HG03354 (cell line): ENCODE measurements around the gene PLEKHM3.

Source experiments
- ATAC-seq: cut with Tn5 transposase; IDR thresholded peaks from one replicate; pipeline ENCODE4 v1.9.1; 2021; ENCODE audit warnings: mild to moderate bottlenecking; ENCODE audit not compliant: unreplicated experiment, poor library complexity, severe bottlenecking

Gene PLEKHM3

DNA sequence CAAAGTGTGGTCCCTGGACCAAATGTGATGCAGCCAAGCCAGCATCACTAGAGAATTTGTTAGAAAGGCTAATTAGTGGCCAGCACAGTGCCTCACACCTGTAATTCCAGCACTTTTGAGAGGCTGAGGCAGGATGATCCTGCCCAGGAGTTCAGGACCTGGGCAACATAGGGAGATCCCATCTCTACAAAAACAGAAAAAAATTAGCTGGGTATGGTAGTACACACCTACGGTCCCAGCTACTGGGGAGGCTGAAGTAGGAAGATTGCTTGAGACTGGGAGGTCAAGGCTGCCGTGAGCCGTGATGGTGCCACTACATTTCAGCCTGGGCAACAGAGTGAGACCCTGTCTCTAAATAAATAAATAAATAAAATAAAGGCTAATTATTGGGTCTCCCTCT lies 185.8 kb downstream of the PLEKHM3 start:
- no peak for ATAC-seq

DNA sequence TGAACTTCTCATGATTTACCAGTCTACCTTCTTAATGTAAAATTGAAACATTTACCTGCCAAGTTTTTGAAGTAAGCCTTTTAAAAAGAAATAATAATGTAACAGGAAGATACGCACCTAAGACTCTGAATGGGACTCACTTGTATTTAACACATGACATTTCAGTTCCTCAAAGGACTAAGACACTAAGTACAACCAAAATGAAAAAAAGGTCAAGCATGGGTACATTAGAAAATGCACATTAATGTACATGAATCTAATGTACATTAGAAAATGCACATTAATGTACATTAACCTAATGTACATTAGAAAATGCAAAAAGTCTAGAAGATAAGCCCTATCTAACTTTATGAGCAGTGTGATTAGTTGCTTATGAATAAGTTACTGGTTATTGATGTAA lies 186.3 kb downstream of the PLEKHM3 start:
- ATAC-seq: no peak

DNA sequence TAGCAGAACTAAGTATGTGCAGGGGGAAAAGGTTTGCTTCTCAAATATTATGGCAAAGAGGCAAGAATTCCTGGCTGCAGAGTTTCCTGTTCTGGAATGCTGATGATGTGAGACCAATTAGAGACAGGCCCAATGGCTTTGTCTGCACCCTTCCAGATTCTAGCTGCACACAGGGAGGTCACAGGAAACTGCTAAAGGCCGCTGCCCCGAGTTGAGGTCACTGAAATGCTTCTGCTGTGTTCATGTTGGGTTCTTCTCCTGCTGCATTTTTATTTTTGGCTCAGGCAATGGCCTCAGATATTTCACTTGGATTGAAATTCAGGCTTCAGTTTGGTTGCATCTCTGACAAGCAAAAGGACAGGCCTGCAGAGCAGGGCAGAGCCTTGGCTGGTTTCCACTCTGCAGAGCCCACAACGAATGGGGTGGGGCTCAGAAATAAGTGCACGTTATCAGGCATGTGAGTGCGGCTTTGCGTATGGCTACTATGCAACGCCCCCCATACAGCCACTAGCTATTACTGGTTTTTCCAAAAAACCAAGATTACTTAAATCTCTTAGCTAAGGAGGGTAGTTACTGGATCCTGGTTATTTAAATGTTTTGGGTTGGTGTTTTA lies 188.7 kb downstream of the PLEKHM3 start:
- ATAC-seq: no peak

DNA sequence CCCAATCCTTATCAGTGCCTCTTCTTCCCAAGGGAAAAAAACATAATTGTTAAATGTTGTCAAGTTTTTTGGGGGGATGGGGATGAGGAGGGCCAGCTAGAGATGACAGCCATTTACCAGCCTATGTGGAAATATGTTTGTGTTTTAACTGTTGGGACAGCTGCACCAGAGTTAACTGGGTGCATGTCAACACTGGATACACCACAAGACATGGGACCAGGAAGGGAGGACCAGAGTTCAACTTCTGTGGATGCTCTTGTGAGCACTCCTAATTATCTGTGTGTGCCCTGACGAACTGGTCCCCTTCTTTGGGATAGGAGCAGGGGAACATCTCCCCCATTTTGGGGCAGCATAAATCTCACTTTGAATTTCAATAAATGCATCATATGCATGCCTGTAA lies 189.5 kb downstream of the PLEKHM3 start:
- ATAC-seq: no peak

DNA sequence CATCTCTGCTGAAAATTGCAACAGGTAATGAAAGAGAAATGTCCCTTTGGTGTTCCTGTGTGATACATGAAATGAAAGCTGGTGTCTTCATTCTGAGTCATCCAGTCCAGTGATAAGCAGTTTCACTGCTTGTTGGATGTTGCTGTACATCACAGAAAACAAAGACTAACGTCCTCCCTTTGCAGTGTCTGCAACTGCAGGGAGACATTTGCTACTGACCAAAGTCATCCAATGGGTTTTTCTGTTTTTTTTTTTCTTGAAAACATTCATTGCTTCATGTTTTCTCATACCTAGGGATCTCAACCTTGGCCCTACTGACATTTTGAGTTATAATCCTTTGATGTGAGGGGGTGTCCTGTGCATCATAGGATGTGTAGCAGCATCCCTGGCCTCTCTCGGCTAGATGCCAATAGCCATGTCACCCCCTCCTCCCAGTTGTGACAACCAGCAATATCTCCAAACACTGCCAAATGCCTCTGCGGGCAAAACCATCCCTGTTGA lies 192.0 kb downstream of the PLEKHM3 start:
- peak; percentile 99 for ATAC-seq

DNA sequence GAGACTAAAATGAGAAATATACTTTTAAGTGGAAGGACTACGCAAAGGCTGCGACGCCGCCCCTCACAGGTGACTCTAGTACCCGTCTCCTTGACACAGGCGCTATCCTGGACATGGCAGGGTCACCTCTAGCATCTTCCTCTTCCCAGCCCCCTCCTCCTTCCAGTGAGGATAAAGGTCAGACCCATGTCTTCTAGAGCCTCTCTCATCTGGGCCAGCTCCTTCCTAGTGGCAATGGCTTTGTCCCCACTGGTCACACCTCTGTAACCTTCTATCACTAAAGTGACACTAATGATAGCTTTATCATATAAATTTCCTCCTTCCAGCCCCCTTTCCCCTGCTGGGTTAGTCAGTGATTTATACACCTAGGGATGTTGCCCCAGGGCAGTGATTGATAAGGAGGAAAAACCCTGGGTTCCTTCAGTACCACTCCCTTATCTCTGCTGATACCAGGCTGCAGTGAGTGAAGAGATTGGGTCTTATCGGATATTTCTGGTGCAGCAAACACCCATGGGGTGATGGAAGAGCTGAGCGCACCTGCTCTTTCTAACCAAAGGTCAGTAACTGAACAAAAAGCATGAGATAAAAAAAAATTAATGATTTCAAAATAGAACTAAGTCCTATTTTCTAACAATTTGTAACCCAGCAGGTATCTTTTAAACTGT lies 193.6 kb downstream of the PLEKHM3 start:
- no peak for ATAC-seq

DNA sequence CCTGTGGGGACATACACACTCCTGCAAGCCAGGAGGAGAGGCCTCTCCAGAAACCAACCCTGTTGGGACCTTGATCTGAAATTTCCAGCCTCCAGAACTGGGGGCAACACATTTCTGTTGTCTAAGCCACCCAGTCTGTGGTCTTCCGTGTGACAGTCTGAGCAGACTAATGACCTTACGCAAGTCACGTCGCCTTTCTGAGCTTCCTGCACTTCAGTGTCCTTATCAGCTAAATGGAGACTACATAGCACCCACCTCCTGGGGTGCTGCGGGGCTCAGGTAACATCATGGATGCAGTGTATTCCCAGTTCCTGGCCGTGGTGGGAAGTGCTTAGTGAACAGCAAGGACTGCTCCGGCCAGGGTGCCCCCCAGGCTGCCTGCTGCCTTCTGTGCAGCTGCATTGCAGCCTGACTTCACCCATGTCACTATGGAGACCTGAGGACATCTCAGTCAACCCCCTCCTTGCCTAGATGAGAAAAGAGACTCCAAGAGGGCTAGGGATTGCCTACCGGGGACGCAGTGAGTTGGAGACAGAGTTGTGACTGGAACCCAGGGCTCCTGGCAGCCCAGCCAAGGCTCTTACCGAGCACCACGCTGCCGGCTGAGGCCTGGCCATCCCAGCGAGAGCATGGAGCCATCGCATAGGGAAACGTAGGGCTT lies 194.4 kb downstream of the PLEKHM3 start:
- ATAC-seq: no peak

DNA sequence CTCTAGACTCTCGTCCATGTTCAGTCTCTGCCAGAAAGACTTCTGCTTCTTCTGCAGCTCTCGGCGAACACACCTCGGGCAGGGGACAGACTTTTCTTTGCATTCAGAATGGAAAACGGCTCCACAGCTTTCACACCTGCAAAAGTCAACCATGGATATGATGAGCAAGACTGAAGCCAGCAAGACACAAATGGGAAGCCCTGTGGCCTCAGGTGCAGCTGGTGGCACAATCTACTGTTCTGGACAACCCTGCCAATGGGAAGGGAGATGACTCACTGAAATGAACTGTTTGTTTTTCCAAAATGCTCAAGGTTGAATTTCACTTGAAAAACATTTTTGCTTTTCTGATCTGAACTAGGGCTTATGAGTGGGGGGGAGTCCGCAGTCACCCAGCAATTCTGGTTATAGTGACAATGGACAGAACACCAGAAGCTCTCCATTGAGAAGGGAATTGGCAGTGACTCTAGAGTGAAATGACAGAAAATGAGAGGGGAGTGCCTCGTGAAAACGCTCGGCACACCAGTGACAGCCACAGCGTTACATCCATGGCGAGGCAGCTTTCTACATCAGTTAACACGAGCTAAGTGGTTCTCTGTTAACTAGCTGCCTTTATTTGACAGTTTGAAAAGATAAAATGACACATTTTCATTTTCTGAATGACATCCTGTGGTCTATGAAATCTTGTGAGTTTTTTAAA lies 196.8 kb downstream of the PLEKHM3 start:
- no peak for ATAC-seq

DNA sequence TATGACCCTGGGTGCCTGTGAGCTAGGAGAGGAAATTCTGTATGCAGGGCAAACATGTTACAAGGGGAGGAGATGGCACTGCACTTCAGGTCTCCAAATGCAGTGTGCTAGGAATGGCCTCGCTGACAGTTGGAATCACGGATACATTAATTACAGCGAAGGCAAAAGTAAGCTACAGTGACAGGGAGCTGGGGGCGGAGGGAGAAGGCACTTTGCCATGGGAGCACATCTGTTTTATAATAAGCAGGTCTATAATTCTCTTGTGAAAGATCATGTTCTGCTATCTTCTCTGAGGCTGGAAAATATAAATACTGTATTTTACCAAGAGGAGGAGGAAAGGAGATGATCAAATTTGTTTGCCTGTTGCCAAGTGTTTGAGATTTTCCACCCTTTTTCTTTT lies 199.3 kb downstream of the PLEKHM3 start:
- no peak for ATAC-seq

DNA sequence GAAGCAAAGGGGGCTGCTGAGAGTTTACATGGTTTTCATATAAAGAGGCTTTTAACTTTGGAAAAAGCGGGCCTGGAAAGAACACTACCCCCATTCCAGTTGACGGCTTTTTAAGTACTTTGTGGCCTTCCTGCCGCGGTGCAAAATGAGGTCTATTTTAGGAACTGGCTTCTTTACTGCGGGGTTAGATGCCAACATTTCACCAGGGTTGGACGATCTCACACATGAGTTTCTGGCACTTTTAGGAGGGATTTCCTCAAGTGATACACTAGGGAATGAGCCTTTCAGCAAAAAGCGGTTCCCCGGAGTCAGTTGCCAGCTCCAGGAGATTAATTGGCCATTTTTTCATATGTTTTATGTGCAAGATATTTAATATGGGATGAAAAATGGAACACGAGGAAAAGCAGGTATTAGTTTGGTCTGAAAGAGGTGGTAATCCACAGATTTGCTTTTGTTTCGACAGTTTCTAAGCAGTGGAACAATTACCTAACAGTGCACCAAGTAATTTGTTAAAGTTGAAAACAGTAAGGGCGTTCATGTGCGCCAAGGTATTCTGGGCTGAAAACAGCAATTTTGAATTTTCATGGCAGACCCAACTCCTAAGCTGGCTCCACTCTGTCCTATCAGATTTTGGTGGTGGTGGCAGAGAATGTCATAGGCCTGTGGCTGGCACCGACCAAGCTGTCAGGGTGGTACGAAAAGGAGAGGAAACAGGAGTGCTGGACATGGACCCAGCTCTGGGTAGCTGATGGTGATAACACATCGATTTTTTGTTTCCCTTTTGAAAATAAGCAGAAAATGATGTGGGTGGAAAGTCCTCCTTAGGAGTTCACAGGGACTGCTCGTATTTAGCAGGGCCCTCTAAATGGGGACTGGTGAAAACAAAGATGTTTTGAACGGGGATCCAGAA lies 200.0 kb downstream of the PLEKHM3 start:
- no peak for ATAC-seq

DNA sequence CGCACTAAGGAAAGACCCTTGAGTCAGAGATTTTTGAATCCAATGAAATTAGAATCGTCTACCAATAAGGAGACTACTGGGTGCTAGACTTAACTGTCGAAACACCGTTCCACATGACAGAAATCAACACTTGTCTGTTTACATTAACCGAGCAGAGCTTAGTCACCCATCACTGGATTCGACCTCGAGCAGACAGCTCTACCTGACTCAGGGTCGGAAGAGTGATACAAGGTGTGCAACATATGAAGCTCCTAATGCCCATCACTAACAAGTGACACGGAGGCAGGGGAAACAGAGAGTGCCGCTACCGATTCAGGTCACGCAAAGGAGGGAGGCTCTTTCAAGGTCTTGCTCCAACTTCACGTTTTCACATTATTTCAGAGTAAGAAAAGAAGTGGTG lies 201.5 kb downstream of the PLEKHM3 start:
- no peak for ATAC-seq

DNA sequence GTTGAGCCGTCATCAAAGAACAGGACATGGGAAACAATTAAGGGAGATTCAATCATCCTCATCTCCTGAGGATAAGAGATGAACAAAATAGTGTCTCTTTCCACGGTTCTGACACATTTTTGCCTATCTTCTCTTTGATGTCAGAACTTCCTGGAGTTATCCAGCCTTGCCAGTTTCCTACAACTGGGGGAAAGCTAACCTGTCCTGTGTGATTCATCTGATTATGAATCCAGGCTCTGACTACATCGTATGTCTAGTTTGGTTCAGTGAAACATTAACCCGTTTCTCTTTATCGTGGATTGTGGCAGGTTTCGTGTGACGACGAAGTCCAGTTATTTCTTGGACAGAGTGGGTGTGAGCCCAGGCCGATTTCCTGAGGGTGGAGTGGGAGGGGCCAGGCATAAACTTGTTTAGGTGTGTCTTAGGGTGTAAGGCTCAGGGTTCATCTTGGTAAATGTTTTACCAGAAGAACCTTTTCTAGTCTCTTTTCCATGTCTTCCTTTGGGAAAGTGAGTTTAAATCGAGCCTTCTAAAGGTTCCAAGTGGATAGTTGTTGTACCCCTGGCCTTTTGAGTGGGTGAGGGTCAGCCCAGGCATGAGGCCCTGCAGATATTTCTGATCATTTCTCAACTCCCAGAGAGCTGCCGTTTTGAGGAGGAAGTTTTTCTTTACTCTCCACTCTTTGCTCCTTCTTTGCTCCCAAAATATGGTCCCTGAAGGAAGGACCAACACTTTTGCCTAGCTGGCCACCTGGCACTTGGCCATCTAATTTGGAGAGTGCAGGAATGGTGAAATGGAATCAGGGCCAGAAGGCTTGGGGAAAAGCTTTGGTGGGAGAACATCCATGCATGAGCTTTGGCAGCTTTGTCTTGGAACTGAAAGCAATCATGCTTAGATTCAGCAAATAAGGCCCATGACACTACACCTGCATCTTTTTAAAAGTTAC lies 205.2 kb downstream of the PLEKHM3 start:
- ATAC-seq: no peak

DNA sequence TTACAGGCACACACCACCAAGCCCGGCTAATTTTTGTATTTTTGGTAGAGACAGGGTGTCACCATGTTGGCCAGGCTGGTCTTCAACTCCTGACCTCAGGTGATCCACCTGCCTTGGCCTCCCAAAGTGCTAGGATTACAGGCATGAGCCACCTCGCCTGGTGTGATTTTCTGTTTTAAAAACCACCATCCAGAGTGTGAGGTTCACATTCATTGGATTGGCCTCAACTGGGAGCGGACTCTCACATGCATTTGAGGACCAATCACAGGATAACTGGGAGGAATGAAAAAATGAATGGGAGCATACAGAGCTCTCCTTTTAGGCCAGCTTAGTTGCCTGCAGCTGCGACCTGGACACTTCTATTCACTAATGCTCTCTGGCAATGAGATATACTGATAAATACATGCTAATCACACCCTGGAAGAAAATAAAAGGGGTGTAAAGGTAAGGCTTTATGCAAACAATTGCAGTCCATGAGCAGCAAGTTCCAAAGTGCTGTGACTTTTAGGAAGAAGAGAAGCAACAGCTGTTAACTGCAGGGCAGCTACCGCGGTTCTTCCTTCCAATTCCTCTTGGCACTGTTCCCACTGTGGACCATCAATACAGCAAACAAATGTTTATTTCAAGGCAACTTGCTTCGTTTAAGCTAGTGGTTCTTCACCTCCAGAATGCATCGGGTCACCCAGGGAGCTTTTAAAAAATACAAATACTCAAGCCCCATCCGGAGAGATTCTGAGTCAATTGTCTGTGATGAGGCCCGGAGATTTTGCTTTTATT lies 206.1 kb downstream of the PLEKHM3 start:
- ATAC-seq: no peak

DNA sequence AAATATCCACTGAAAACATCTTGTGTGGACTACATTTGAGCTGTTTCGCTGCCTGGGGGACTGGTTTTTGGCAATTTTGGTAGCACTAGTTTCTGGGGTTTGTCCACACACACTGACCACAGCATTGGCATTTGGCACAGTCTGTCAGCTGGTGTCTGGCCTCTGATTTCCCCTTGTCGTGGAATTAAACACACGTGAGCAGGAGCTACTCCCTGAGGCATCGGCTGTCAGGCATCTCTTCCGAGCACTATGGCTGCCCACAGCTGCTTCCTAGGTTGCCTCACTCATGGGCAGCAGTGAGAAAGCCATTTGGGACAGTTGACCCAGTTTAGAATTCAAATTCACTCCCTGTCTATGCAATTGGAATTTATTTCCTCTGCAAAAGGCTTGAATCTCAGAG lies 208.8 kb downstream of the PLEKHM3 start:
- ATAC-seq: no peak

DNA sequence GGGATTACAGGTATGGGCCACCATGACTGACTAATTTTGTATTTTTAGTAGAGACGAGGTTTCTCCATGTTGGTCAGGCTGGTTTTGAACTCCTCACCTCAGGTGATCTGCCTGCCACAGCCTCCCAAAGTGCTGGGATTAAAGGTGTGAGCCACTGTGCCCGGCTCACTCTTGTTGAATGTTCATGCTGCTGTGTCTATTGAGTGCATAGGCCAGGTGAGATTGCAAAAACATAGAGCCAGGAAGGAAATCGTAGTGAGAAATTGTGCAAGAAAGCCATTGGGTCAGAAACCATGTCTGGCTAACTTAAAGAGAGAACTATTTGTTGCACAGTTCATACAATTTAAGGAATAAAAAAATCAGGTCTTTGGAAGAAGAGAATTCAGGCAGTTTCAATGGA lies 210.1 kb downstream of the PLEKHM3 start:
- no peak for ATAC-seq

DNA sequence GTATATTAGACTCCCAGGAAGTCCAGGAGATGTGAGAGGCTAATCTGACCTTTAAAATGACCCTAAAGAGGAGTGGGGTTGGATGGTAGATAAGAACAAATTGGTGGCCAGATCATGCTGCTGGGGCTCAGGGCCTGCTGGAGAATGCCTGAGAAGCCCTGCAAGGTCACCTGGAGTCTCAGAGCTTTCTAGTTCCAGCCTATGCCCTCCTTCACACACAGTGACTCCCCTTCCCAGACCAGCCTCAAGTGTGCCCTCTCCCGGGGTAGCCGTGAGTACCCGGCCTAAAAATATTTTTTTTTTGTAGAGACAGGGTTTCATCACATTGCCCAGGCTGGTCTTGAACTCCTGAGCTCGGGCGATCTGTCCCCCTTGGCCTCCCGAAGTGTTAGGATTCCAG lies 211.4 kb downstream of the PLEKHM3 start:
- no peak for ATAC-seq

DNA sequence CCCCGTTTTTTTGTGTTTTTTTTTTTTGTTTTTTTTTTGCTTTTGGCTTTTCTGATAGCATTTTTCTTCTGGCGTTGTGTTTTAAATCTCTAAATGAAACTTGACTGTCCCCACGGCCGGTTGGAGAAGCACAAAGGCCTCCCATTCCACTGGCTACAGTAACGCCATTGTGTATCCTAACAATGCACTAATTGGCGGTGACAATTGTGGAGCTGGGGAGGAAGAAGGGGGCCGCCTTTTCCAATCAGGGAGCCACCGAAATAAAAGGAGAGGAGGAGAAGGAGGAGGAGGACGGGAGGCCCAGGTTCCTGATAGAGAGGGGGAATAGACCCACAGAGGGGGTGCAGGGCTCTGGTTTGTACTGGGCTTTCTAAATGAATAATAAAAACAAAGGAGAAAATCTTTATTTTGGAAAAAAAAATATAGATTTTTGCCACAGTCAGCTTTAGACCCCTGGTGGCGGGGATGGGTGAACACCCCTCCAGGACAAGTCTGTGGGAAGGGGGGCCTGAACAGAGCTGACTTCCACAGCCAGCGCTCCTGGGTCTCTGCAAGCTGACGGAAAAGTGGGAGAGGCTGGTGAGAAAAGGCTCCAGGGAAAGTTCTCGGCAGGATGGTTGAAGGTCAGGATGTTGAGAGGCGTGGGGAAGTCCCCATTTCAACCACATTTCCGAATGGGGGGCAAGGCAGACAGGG lies 212.0 kb downstream of the PLEKHM3 start:
- ATAC-seq: no peak
